ENCODE data around the gene HSPH1. TPM values are rescaled to one million over a fixed set of nuclear protein-coding genes. Genes with fewer than 3 reads are reported as not detected.
A peak's percentile ranks its signal among the peaks of the same experiment; 100 is the strongest.

HSPH1 gene
- 131 and 145 TPM in 2 replicates for total RNA-seq (2021; fragmentation: NEBNext Ultra II Directional; extraction: Animal tissue kit (Norgen Biotek cat#: 25700))
- polyA plus RNA-seq (2011; rRNA removed): 11.0 and 14.2 TPM in 2 replicates
- 28.5 TPM for polyA plus RNA-seq (2011; cell fraction: cytosol; rRNA removed)
- 17.8 TPM for polyA plus RNA-seq (2011; cell fraction: nucleus; rRNA removed)
- 47.8 to 85.9 TPM (median 55.3 TPM) in 4 replicates for polyA plus RNA-seq (2012, experiment 1 of 2)
- 5.8 TPM for polyA plus RNA-seq (2012, experiment 2 of 2)
- 79.6 TPM for polyA plus RNA-seq (2013, experiment 1 of 2)
- 76.8 TPM for polyA plus RNA-seq (2013, experiment 2 of 2)
- 19.3 and 27.9 TPM in 2 replicates for polyA minus RNA-seq (2011; rRNA and poly(A)+ RNA removed)
- 31.0 TPM for polyA minus RNA-seq (2011; cell fraction: cytosol; rRNA and poly(A)+ RNA removed)
- polyA minus RNA-seq (2011; cell fraction: nucleus; rRNA and poly(A)+ RNA removed): 31.9 TPM
- long read RNA-seq, experiment 1, full-length matches to known transcripts: 26 of 105 reads
- long read RNA-seq, experiment 1, partial matches to known transcripts: 61 of 105 reads
- long read RNA-seq, experiment 1, other reads (novel, unspliced or antisense): 18 of 105 reads
- long read RNA-seq, experiment 2, full-length matches to known transcripts: 8 of 36 reads
- long read RNA-seq, experiment 2, partial matches to known transcripts: 26 of 36 reads
- long read RNA-seq, experiment 2, other reads (novel, unspliced or antisense): 2 of 36 reads

GRCh38 chr13:31161557-31162150, at the start of gene HSPH1:
Gene HSPH1 (minus strand): TSS chr13:31161904. CDS start chr13:31161582, 322 bp downstream.
- Histone ChIP-seq H2BK15ac (ENCODE audit: low read length) (no peak within 1 kb of the TSS), H3K4me2 (ENCODE audit: insufficient read depth in 1 of 2, low read depth in 2 of 2, low read length in 2 of 2) (peak within 1 kb of the TSS; percentile 75 to 83)
- FAIRE-seq: peak; percentile 24
- TF ChIP-seq JUN (IDR thresholded peaks at IDR 0.05; ENCODE audit: low read depth, low read length): no peak
- no peak for TF ChIP-seq YY1 (IDR thresholded peaks at IDR 0.05; ENCODE audit: low read depth, low read length)
- TF ChIP-seq NANOG (IDR thresholded peaks at IDR 0.05; ENCODE audit: insufficient read depth, low read depth, low read length, poor library complexity, severe bottlenecking): no peak
- no peak for TF ChIP-seq CEBPB (IDR thresholded peaks at IDR 0.05; ENCODE audit: low read depth, low read length)
- TF ChIP-seq CHD1 (IDR thresholded peaks at IDR 0.05; ENCODE audit: low read depth, low read length): no peak
- peak; percentile 58; the same call in 1 of the 2 replicates for TF ChIP-seq POLR2AphosphoS5 (IDR thresholded peaks at IDR 0.05; ENCODE audit: low read depth, low read length)
- TF ChIP-seq BRCA1 (IDR thresholded peaks at IDR 0.05; ENCODE audit: low read depth, low read length): no peak
- TF ChIP-seq BACH1 (IDR thresholded peaks at IDR 0.05; ENCODE audit: low read length): no peak
- TF ChIP-seq MAX (IDR thresholded peaks at IDR 0.05): peak; percentile 92
- no peak for TF ChIP-seq CREB1 (IDR thresholded peaks at IDR 0.05)

More at GRCh38 chr13:31161557-31162150, at the start of gene HSPH1:
- no peak within 1 kb of the TSS for H3K14ac ChIP-seq (ENCODE audit: insufficient read length)
- peak within 1 kb of the TSS; percentile 41; the same call in 1 of the 2 replicates for H2BK5ac ChIP-seq (ENCODE audit: low read depth, low read length)
- 2% methylated on average over 49 of the region's 54 CpGs; no CpG with 5 or more reads in 1 of the 2 experiments for WGBS, 2 experiments (ENCODE audit: extremely low coverage in 1 of 2, insufficient coverage in 1 of 2, insufficient read length in 1 of 2, insufficient replicate concordance in 2 of 2, low coverage in 1 of 2, low lambda C conversion rate in 2 of 2, missing lambda C conversion rate in 1 of 2)
- peak within 1 kb of the TSS; percentile 42; the same call in 1 of the 2 replicates for H3K18ac ChIP-seq (ENCODE audit: extremely low read depth, low read length)
- no peak within 1 kb of the TSS; the same call in 1 of the 2 replicates for H2BK12ac ChIP-seq (ENCODE audit: low read depth, low read length)
- peak in 1 of 2 experiments; percentile 89 for DNase-seq (ENCODE audit: low read depth in 1 of 2, low spot score in 2 of 2)
- peaks cover 0 to 3% (median 0%) of the 10 kb centered on the region in 4 experiments; a peak in 2 of 7 replicates for H3K4me1 ChIP-seq (replicated peaks in 1 of 4; ENCODE audit: control insufficient read depth in 3 of 4, insufficient read depth in 4 of 4, low read length in 3 of 4)
- H4K8ac ChIP-seq (ENCODE audit: extremely low read depth, insufficient read depth, low read length): peak within 1 kb of the TSS; percentile 83
- H2BK20ac ChIP-seq (ENCODE audit: low read length): no peak within 1 kb of the TSS
- peak within 1 kb of the TSS; percentile 66 to 92 (median 83) for H3K9ac ChIP-seq (replicated peaks in 1 of 4; ENCODE audit: extremely low read depth in 1 of 4, low read depth in 3 of 4, low read length in 3 of 4)
- H3K4me3 ChIP-seq (ENCODE audit: extremely low read depth in 1 of 4, insufficient read depth in 2 of 4, low read depth in 3 of 4, low read length in 4 of 4): peak within 1 kb of the TSS; percentile 74 to 86 (median 80)
- ChIA-PET CTCF (ENCODE audit: partially characterized antibody) (no interaction called here), POLR2A (ENCODE audit: partially characterized antibody) (interaction anchor here (2.1 kb wide), 1 partner anchor 11 kb away, joined by 8 read pairs; no protein-coding TSS in a partner anchor)
- H3K79me1 ChIP-seq (ENCODE audit: low read depth, low read length): no peaks in the 10 kb centered on the region
- no peaks in the 10 kb centered on the region for H3K9me3 ChIP-seq (ENCODE audit: insufficient read depth in 2 of 2, low read depth in 1 of 2, low read length in 1 of 2)
- peak within 1 kb of the TSS; percentile 74 for H4K5ac ChIP-seq (ENCODE audit: insufficient read length, low read depth, low read length)
- H2AFZ ChIP-seq (ENCODE audit: low read length): peak within 1 kb of the TSS; percentile 99
- peaks cover 4 to 34% of the 10 kb centered on the region in 2 experiments; a peak in 3 of 4 replicates for H3K79me2 ChIP-seq (ENCODE audit: control insufficient read depth in 1 of 2, insufficient read depth in 2 of 2, low read length in 2 of 2)
- no peak within 1 kb of the TSS for H3K4ac ChIP-seq (replicated peaks; ENCODE audit: insufficient read length, low read depth, low read length)
- no peaks in the 10 kb centered on the region; the same call in none of the 2 replicates for H3K23me2 ChIP-seq (ENCODE audit: low read depth, low read length)
- H3K27me3 ChIP-seq (replicated peaks in 1 of 4; ENCODE audit: control insufficient read depth in 3 of 4, extremely low read depth in 1 of 4, insufficient read depth in 3 of 4, low read length in 3 of 4): no peaks in the 10 kb centered on the region
- peak within 1 kb of the TSS; percentile 48 for H3K56ac ChIP-seq (replicated peaks; ENCODE audit: insufficient read length, low read depth, low read length)
- H3K27ac ChIP-seq (ENCODE audit: low read depth, low read length): peak within 1 kb of the TSS; percentile 75
- no peak within 1 kb of the TSS for H2AK5ac ChIP-seq (ENCODE audit: low read depth, low read length)
- no peak within 1 kb of the TSS for H3K23ac ChIP-seq (ENCODE audit: insufficient read length)
- peaks cover 2 to 6% of the 10 kb centered on the region in 2 experiments for H4K20me1 ChIP-seq (replicated peaks in 1 of 2; ENCODE audit: control insufficient read depth in 1 of 2, insufficient read depth in 2 of 2, low read length in 2 of 2)
- no peak within 1 kb of the TSS for H4K91ac ChIP-seq (replicated peaks; ENCODE audit: insufficient read length, low read length)
- H3K36me3 ChIP-seq (ENCODE audit: control insufficient read depth in 2 of 4, insufficient read depth in 4 of 4, low read length in 3 of 4): peaks cover 0 to 19% (median 0%) of the 10 kb centered on the region in 4 experiments; a peak in 2 of 8 replicates
- no peak within 1 kb of the TSS for H2BK120ac ChIP-seq (replicated peaks; ENCODE audit: low read depth, low read length)

Measured in H1 (cell line).